Central memory CD4-positive, alpha-beta T cell (primary cell): ENCODE data around the gene MAD1L1.

ENCODE experiments used
- DNase-seq: peaks from one replicate; pipeline ENCODE4 v3.0.0; 2022

Gene MAD1L1

DNA sequence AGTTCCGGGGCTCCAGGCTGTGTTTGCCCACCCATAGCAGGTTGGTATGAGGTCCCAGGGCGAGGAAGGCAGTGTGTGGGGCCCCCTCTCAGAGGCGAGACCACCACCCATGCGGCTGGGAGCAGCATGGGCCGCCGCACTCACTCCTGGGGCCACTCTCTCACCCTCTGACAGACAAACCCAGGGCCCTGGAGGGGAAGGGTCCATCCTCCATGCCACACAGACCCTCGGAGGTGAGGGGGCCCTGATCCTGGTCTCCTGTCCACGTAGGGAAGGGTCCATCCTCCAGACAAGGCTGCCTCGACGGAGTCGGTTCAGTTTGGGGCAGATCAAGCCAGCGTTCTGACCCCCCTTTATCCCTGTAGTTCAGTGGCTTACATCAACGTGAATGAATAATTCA lies 331.9 kb downstream of the MAD1L1 start:
- DNase-seq: no peak

DNA sequence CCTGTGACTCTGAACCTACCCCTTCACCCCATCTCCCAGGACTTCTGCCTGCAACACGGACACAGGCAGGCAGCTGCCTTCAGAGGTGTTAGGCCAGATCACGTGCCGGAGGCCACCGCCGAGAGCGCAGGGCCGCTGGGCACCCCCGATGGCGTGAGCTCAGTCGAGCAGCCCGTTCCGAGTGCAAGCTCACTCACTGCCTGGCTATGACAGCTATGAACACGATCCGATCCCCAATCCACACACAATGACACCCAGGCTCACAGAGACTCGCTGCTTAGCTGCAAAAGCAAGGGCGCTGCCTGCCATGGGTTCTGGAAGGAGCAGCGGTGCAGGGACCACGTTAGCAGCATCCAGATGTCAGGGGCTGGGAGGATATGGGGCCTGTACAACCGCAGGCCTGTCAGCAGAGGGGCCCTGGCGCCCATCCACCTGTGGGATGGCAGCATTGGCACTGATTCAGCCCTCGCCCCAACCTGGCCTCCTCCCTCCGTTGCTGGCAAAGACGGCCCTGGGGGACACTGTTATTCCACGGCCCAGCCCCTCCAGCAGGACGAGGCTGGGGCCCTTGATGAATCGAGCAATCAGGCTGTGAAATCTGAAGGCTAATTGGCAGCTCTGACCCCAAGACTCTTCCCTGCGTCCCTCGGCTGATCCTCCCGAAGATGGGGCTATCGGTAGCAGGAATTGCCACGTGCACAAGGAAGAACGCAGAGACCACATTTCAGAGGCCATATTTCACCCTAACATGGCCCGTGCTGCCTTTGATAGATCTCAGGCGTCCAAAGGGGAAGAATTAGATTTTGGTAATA lies 332.6 kb downstream of the MAD1L1 start:
- DNase-seq: no peak

DNA sequence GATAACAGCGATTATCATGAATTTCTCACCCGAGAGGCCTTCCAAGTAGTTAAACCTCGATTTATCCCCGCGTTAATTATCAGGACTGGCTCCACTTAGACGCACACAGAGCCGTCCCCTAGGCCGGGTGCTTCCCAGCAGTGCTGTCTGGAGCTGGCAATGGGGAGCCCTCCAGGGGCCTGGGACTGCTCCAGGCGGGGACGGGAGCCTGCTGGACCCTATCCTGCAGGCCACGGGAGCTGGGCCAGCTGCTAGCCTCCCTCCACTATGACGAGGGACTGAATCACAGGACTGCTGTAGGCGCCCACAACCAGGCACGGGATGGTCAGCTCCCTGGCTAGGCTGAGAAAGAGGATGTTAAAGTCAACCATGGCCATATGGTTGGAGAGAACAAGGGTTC lies 333.5 kb downstream of the MAD1L1 start:
- DNase-seq: no peak

DNA sequence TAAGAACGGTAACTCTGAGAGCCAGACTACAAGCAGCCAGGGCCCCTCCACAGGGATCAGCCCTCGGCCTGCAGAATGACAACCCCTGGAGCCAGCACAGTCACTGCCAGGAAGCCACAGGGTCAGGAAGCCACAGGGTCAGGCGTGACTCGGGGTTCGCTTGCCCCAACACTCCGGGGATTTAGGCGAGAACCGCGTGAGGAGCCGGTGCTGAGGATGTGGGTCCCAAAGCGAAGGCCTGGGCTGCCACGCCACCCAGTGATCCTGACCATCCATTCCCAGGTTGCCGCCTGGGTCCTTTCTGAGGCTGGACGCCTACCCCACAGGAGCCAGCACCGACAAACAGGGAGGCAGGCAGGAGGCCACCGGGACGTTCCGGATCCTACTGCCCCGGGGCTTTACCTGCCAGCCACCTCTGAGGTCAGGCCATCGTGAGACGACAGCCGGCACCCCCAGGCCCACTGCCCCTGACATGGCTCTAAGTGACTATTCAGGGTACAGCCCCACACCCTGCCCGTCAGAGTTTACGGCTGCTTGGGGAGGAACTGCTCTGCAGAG lies 334.0 kb downstream of the MAD1L1 start:
- no peak for DNase-seq

DNA sequence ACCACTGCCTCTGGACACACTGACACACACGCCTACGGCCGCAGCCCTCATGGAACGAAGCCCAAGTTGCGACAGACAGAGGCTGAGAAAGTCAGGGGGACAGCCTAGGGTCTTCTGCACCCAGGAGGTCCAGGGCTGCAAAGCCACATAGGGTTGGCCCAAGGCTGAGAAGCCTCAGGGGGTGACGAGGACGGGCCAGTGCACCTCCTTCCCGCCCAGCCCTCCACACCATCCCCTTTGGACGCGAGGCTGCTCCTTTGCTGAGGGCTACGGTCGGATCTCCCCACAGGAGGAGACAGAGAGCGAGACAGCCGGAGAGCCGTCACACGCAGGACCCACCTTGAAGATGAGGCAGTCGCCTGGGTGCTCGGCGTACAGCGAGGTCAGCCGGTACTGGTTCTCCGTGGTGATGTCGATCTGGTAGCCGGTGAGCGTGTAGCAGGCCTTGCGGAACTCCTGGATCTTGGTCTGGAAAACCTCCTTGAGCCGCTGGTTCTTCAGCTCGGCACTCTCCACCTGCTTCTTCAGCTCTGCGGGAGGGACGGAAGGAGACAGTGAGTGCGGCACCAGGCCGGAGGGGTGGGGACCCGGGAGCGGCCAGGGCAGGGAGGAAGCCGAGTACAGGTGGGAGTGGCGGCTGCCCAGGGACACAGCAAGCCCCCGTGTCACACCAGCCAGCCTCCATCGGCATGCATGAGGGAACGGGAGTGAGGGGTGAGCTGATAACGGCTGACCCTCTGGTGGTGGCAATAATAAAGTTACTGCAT lies 334.7 kb downstream of the MAD1L1 start:
- DNase-seq: no peak

DNA sequence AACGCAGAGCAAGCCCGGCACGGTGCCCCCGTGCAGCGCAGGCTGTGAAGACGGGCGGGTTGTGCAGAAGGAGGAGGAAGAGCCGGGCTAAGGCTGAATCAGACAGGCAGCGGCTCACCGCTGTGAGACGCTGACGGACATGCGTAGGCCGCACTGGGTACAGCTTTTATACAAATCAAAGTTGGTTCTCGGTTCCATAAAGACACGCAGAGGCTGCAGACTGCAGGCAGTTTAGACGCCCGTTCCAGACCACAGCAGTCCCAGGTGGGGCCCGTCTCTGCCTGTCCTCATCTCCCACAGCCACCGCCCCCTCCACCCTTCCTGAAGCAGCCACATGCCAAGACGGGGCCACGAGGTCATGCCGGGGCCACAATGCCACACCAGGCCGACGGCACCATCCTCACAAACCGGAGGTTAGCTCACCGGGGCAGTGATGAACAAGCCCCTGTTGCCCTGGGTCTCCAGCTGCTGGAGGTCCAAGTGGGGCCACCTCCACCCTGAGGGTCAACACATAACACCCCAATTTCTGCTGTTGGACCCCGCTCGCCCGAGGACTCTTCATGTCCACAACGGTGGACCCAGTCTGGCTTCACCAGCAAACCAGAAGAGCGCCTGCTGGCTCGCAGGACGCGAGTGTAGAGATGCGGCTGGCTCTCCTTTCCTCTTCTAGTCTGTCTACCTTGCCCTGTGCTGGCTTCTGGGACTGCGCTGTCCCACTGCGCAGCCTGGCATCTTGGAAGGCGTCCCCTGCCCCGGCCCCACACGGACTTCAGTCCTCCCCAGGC lies 335.5 kb downstream of the MAD1L1 start:
- DNase-seq: no peak

DNA sequence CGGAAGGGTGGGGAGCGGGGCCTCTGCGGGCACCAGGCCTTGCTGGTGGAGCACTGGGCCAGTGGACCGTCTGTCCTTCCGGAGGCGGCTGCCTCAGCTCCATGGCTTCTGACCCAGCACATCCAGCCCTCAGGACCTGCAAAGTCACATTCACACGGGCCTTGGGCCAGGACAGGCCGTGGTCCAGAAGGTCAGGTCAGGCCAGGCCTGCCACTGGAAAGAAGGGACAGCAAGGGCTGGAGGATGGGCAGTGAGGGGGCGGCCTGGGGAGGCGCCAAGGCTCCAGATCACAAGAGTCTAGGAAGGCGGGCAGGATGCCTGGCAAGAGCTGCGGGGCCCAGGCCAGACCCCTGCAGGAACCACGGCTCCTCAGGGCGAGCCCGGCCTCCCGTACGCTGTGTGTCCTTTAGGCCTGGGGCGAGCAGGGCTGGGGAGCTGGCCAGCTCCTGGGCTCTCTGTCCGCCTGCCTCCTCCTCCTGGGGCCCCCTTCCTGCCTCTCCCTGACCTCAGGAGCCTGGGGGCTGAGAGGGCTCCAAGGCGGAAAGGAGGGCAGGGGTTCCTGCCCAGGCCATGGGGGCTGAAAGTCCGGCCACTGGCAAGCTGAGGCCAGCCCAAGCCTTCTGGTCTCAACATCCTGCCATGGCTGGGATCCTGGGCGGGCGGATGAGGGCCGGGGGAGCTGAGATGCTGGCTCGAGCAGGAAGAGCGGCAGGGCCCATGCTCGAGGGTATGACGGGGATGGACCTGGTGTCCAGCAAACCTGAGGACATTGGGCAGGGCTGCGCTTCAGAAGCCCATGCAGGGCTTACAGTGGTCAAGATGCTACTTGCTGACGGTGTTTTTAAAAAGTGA lies 336.9 kb downstream of the MAD1L1 start:
- DNase-seq: no peak

DNA sequence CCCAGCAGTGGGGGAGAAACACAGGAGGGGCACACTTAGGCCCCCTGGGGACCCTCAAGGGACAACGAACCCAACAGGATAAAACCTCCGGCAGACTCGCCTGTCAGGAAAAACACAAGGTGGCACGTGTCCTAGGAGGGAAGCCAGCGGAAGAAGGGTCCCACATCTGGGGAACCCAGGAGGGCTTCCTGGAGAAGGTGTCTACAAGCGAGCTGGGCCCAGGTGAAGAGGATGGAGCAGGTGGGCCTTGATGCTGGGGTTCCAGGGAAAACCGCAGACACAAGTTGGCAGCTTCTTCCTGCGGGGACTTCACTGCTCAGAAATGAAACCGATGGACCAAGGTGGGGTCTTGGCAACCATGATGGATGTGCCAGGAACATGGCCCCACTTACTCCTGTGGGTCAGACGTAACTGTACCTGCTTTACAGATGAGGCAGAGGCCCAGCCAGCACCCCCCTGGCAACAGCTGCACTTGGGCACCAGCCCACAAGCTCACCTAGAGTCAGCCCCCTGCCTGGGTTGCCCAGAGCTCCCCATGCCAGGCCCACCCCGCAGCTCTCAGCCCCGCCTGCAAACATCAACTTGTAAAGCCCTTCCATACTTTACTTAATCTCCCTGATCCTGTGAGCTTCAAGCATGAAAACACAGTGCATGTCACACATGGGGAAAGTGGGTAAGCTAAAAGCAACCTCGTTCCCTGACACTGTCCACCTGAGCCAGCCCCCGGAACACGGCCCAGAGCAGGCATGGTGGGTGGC lies 337.7 kb downstream of the MAD1L1 start:
- no peak for DNase-seq

DNA sequence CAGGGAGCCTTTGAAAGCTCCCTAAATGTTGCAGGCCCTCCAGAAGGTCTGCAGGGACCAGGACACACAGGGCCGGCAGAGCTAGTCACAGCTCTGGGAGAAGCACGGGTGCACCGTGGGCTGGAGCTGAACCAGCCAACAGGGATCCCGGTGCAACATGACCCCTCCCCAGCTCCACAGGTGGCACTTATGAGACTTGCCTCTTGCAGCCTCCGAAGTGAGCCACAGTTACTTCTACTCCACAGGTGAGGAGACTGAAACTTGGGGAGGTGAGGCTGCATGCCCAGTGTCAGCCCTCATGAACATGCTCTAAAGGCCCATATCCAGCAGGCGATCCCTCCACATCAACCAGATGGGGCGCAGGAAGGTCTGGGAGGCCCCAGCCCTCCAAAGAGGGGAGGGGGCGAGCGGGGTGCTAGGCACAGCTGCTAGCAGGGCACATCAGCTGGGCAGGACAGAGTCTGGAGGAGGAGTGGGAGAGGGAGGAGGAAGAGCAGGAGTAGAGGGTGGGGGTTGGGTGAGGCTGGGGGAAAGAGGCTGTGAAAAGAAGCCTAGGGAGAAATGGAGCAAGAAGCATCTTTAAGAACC lies 338.3 kb downstream of the MAD1L1 start:
- no peak for DNase-seq

DNA sequence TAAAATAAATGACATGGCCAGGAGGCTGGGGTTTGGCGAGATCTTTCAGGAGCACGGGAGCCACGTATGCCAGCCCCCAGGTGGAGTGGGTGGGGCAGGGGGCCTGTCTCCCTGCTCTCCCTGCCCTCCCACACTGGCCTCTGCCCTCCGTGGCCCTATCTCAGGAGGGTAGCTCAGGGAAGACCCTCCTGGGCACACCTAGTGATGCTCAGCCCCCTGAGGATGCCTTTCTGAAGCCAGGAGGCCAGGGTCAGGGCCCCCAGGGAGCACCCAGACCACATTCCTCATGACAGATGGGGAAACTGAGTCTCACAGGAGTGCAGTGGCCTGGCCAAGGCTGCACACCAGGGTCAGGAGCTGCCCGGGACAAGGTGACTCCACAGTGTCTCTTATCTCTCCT lies 339.3 kb downstream of the MAD1L1 start:
- DNase-seq: no peak

DNA sequence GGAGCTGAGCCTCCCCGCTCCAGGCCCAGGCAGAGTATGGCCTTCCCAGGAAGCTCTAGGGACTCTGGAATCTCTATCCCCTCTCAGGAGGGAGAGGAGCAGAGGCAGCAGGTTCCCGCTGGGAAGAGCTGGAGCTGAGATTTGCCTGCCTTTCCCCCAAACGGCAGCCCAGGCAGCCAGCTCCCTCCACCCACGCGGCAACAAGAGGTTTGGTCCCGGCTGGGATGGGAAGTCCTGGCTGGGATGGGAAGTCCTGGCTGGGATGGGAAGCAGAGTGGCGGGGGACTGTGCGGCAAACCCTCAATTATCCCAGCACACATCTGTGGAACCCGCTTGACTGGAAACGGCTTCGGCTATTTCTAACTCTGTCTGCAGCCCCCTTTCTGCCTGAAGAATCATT lies 339.7 kb downstream of the MAD1L1 start:
- DNase-seq: no peak

DNA sequence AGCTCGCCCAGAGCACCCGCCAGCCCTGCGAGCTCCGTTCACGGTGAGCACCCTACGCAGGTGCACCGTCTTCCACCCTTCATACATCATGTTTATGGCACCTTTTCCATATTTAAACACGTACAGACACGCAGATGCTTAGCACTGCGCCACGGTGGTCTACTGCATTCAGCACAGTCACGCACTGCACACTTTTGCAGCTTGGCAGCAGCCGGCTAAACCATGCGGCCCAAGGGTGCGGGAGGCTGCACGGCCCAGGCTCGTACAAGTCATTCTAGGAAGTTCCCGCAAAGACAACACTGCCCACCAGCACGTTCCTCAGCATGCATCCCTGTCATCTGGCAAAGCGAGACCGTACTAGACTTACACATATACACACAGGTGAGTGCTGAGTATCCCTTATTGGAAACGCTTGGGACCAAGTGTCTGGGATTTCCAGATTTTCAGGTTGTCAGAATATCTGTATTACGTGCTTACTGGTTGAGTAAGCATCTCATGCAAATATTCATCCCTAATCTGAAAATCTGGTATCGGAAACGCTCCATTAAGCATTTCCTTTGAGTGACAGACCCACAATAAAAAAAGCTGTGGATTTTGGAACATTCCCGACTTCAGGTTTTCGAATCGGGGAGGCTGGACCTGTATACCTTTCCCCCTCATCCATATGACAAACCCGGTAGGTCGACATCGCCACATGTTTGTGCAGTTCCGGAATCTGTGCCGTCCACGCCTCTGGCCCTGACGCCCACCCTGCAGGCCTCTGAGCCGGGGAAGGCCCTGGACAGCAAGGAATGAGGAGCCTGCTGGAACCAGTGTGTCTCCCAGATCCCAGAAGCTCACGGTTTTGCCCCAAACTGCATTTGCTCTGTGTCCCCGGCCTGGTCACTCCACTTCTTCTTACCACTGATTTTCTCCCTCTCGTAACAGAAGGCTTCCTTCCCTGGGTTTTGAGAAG lies 340.5 kb downstream of the MAD1L1 start:
- DNase-seq: no peak

DNA sequence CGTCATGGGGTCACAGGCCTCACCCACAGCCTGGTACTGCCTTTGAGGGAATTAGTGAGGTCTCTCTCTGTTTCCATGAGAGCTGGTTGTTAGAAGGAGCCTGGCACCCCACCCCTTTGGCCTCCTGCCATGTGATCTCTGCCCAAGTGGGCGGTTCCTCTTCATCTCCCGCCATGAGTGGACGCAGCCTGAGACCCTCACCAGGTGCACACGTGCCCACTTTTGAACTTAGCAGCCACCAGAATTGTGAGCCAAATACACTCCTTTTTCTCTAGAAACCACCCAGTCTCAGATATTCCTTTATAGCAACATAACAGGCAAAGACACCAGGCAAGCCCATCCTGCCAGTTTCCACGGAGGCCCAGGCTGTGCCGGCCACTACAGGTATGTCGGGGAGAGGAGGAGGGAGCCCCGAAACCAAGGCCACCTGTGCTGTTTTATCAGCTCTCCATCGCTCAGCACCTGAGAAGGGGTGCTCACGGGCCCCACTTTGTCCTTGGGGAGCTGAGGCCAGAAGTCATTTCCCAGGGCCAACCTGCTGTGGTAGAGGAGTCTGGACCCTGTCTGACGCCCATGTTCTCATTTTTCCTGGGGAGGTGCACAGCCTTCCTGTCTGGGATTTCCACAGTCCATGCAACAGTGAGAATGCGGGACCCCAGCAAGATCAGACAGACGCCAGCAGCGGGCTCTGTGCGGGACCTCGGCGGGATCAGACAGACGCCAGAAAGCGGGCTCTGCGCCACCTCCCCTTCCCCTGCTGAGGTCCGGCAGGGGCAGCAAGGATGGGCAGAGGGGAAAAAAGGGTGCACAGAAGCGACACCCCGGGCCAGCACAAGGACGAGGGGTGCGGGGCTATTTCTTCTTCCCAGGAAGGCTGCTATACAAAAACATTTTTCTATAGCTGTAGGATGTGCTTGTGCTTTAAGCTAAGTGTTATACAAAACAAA lies 342.2 kb downstream of the MAD1L1 start:
- DNase-seq: no peak

DNA sequence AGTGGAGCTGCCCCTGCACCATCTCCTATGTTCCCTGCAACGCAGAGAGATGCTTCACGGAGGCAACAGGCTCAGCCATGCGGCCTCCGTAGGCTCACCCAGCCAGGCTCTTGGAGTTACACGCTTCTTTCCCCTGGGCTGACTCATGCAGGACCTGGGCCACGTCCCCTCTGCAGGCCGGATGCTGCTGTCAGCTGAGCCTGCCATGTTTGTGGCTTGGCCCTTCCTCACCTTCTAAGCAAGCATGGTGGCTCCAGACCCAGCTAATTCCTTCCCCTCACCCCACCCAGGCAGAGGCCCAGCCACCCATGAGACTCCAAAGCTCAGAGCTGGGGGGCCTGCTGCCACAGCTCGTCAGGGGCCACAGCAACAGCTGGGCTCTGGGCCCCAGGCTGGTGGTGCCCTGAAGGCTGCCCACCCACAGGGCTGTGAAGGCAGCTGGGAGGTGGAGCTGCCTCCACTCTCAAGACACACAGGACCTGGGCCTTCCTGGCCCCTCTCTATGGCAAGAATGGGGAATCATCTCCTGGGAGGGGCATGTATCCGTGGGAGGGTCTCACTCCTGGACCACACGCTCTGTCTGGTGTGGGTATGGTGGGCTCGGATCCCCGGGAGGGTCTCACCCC lies 343.1 kb downstream of the MAD1L1 start:
- DNase-seq: no peak

DNA sequence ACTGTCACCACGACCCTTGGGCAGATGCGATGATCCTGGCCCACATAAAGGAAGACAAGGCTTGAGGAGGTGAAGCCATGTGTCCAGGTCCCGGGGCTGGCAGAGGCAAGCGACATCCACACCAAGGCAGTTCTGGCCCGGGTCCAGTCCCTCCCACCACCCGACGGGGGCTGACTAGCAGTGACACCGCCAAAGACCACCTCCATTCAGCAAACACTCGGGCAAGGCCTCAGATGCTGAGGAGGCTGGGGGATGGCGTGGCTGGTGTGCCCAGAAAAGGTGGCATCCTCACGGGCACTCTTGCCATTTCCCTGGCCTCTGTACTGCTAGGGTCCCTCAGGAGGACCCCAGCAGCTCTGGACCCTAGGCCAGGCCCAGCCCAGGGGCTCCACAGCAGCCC lies 343.7 kb downstream of the MAD1L1 start:
- no peak for DNase-seq

DNA sequence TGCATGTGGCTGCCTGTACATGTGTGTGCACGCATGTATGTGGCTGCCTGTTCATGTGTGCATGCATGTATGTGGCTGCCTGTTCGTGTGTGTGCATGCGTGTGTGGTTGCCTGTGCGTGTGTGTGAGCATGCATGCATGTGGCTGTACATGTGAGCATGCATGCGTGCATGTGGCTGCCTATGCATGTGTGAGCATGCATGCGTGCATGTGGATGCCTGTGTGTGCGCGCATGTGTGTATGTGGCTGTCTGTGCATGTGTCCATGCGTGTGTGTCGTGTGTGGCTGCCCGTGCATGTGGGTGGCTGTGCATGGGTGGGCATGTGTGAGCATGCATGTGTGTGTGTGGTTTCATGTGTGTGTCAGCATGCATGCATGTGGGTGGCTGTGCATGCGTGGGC lies 344.3 kb downstream of the MAD1L1 start:
- no peak for DNase-seq

DNA sequence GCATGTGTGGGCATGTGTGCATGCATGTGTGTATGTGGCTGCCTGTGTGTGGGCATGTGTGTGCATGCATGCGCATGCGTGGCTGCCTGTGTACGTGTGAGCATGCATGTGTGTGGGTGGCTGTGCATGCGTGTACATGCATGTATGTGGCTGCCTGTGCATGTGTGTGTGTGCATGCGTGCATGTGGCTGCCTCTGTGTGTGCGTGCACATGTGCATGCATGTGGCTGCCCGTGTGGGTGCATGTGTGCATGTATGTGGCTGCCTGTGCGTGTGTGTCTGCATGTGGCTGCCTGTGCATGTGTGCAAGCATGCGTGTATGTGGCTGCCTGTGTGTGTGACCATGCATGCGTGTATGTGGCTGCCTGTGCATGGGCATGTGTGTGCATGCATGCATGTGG lies 345.5 kb downstream of the MAD1L1 start:
- DNase-seq: no peak
